ENCODE results near the gene FKBP2.

The FKBP2 gene

GRCh38 chr11:64240435-64241240 is at the start of gene FKBP2:
TSS of gene FKBP2 (plus strand) at chr11:64241095. CDS start at chr11:64242388, 1,293 bp downstream.
- peak; percentile 100 for DNase-seq

- no peak for DNase-seq
Observed at GRCh38 chr11:64192434-64192833, 48.5 kb upstream of the FKBP2 start.

GRCh38 chr11:64196626-64197025 is 44.3 kb upstream of the FKBP2 start:
- no peak for DNase-seq

- no peak for DNase-seq
Observed at GRCh38 chr11:64198511-64198910, 42.4 kb upstream of the FKBP2 start.

GRCh38 chr11:64201543-64201942 is 39.4 kb upstream of the FKBP2 start:
- DNase-seq, result no peak

- no peak for DNase-seq
Observed at GRCh38 chr11:64202992-64203391, 37.9 kb upstream of the FKBP2 start.

GRCh38 chr11:64203421-64204079 is 37.3 kb upstream of the FKBP2 start:
- no peak for DNase-seq

- no peak for DNase-seq
Observed at GRCh38 chr11:64204080-64204440, 36.8 kb upstream of the FKBP2 start.

- peak; percentile 92 for DNase-seq
Observed at GRCh38 chr11:64204464-64204989, 36.4 kb upstream of the FKBP2 start.

- no peak for DNase-seq
Observed at GRCh38 chr11:64206457-64207255, 34.2 kb upstream of the FKBP2 start, which contains the start of gene FERMT3. TSS of gene FERMT3 (plus strand) at chr11:64206721. CDS start at chr11:64207365, 644 bp downstream.

GRCh38 chr11:64207256-64208085 is 33.4 kb upstream of the FKBP2 start:
- DNase-seq, result no peak

- no peak for DNase-seq
Observed at GRCh38 chr11:64208086-64208795, 32.7 kb upstream of the FKBP2 start.

GRCh38 chr11:64208796-64209562 is 31.9 kb upstream of the FKBP2 start:
- DNase-seq, result no peak

- DNase-seq, result no peak
Observed at GRCh38 chr11:64209563-64209843, 31.4 kb upstream of the FKBP2 start.

- DNase-seq, result no peak
Observed at GRCh38 chr11:64210301-64211020, 30.4 kb upstream of the FKBP2 start.

GRCh38 chr11:64211181-64211872 is 29.6 kb upstream of the FKBP2 start:
- no peak for DNase-seq

- DNase-seq, result no peak
Observed at GRCh38 chr11:64216879-64217278, 24.0 kb upstream of the FKBP2 start.

- no peak for DNase-seq
Observed at GRCh38 chr11:64218628-64219353, 22.1 kb upstream of the FKBP2 start.

- DNase-seq, result no peak
Observed at GRCh38 chr11:64219354-64219684, 21.6 kb upstream of the FKBP2 start.

All from 8988T (cell line).